ENCODE measurements around the gene FUT4. TPM values are rescaled to one million over a fixed set of nuclear protein-coding genes. Genes with fewer than 3 reads are reported as not detected.
A peak's percentile ranks its signal among the peaks of the same experiment; 100 is the strongest.

FUT4 gene
- total RNA-seq (1 to 10 TPM; 1.2 to 3.4 (median 1.6) TPM), polyA plus RNA-seq (under 1 TPM; 0.51 to 0.86 TPM)
- long read RNA-seq, donor 1, full-length matches to known transcripts: 4 of 4 reads
- long read RNA-seq, donor 1, partial matches to known transcripts: 0 of 4 reads
- long read RNA-seq, donor 1, other reads (novel, unspliced or antisense): 0 of 4 reads
- long read RNA-seq, donor 2, full-length matches to known transcripts: 3 of 3 reads
- long read RNA-seq, donor 2, partial matches to known transcripts: 0 of 3 reads
- long read RNA-seq, donor 2, other reads (novel, unspliced or antisense): 0 of 3 reads
- long read RNA-seq, donor 3, full-length matches to known transcripts: 9 of 9 reads
- long read RNA-seq, donor 3, partial matches to known transcripts: 0 of 9 reads
- long read RNA-seq, donor 3, other reads (novel, unspliced or antisense): 0 of 9 reads

- peak within 1 kb of the TSS; percentile 78 to 99 (median 94) for H3K27ac ChIP-seq
- peak; percentile 93 to 96 (median 95) for ATAC-seq
- H3K9me3 ChIP-seq: no peaks in the 10 kb centered on the region
- peaks cover 2 to 54% (median 30%) of the 10 kb centered on the region in 9 donors for H3K4me1 ChIP-seq
- no peaks in the 10 kb centered on the region for H3K27me3 ChIP-seq
- intact Hi-C loops (cut with DNase I): no loop called here
- DNase-seq: peak; percentile 85 to 87
- H3K36me3 ChIP-seq: peaks cover 0 to 9% (median 0%) of the 10 kb centered on the region in 9 donors
- H3K4me3 ChIP-seq: peak within 1 kb of the TSS; percentile 21 to 85 (median 68)
- WGBS, 2 donors: 1% methylated on average over 81 to 109 of the region's 109 CpGs
- TF ChIP-seq CTCF (IDR thresholded peaks at IDR 0.05): peak in 3 of 9 donors; percentile 14 to 24 (median 18)
Measured at GRCh38 chr11:94543695-94544645, at the start of gene FUT4. Gene FUT4 (plus strand): TSS chr11:94543921. CDS start chr11:94544134, 213 bp downstream.

GRCh38 chr11:94494126-94494680, 49.5 kb upstream of the FUT4 start:
- 3 to 4% methylated on average over 19 of the region's 19 CpGs for WGBS, 2 donors
- Histone ChIP-seq H3K27me3 (no peaks in the 10 kb centered on the region), H3K9me3 (no peaks in the 10 kb centered on the region), H3K36me3 (peaks cover 0 to 48% (median 21%) of the 10 kb centered on the region in 9 donors), H3K4me1 (peaks cover 0 to 33% (median 21%) of the 10 kb centered on the region in 9 donors), H3K4me3 (peak overlapping the region; percentile 55 to 95 (median 88)), H3K27ac (peak overlapping the region; percentile 13 to 92 (median 74))
- ATAC-seq: peak; percentile 43 to 86 (median 70)
- no peak for TF ChIP-seq CTCF (IDR thresholded peaks at IDR 0.05)
- DNase-seq: no peak
- intact Hi-C loops (cut with DNase I): loop anchor here in 1 of 10 donors (10.0 kb wide), 1 partner anchor 599 kb away; no protein-coding TSS in a partner anchor

- intact Hi-C loops (cut with DNase I): loop anchor here in 3 of 10 donors (5.0 to 10.0 kb wide), 2 partner anchors 603 to 605 kb away; no protein-coding TSS in a partner anchor
Measured at GRCh38 chr11:94500181-94500580, 43.5 kb upstream of the FUT4 start.

More at GRCh38 chr11:94500181-94500580, 43.5 kb upstream of the FUT4 start:
- H3K36me3 ChIP-seq: peaks cover 0 to 68% (median 30%) of the 10 kb centered on the region in 9 donors
- no peak overlapping the region for H3K4me3 ChIP-seq
- H3K27ac ChIP-seq: no peak overlapping the region
- 92 to 93% methylated on average over 2 of the region's 2 CpGs for WGBS, 2 donors
- H3K9me3 ChIP-seq: no peaks in the 10 kb centered on the region
- DNase-seq (no peak), ATAC-seq (no peak)
- no peak for TF ChIP-seq CTCF (IDR thresholded peaks at IDR 0.05)
- peaks cover 0 to 8% (median 0%) of the 10 kb centered on the region in 9 donors for H3K4me1 ChIP-seq
- no peaks in the 10 kb centered on the region for H3K27me3 ChIP-seq

Data from heart right ventricle (tissue), 16 donors.